Uterus (tissue), 4 donors: Measurements from ENCODE around the gene GDPGP1. TPM values are rescaled to one million over a fixed set of nuclear protein-coding genes. Genes with fewer than 3 reads are reported as not detected.
A peak's percentile ranks its signal among the peaks of the same experiment; 100 is the strongest.
"Not testable (repeated sequence)": the region's sequence is repeated elsewhere in the genome, so short reads cannot be mapped to it uniquely, and the experiment has no call there.

ENCODE experiments used
- DNase-seq, 2 donors: peaks; one replicate each; pipeline ENCODE4 v3.0.0-alpha.2; 2019 to 2020
- H3K27ac ChIP-seq, 2 donors: fragments of 200-600 bp; sonication (generic); 1 replicate in 1 of 2; 2 replicates in 1 of 2; pipeline ENCODE4 v1.5.1; 2016 to 2018
- H3K27me3 ChIP-seq, 2 donors: fragments of 200-600 bp; sonication (generic); one replicate each; pipeline ENCODE4 v1.5.1; 2018 to 2019; ENCODE audit warnings: control low read depth in 1 of 2
- H3K36me3 ChIP-seq, 2 donors: fragments of 200-600 bp; sonication (generic); one replicate each; pipeline ENCODE4 v1.5.1; 2019; ENCODE audit warnings: control low read depth in 1 of 2
- H3K4me1 ChIP-seq, 2 donors: fragments of 200-600 bp; sonication (generic); one replicate each; pipeline ENCODE4 v1.5.1; 2018 to 2019; ENCODE audit warnings: control low read depth in 1 of 2
- H3K4me3 ChIP-seq, 2 donors: fragments of 200-600 bp; sonication (generic); 1 replicate in 1 of 2; 2 replicates in 1 of 2; pipeline ENCODE4 v1.5.1; 2018 to 2019; ENCODE audit warnings: mild to moderate bottlenecking in 1 of 2
- H3K9me3 ChIP-seq, 2 donors: fragments of 200-600 bp; sonication (generic); one replicate each; pipeline ENCODE4 v1.5.1; 2019; ENCODE audit warnings: control low read depth in 1 of 2
- CTCF ChIP-seq, 4 experiments: fragments of 200-600 bp in 2 of 4; fragments of 450-650 bp in 2 of 4; sonication (generic) in 2 of 4; IDR thresholded peaks; one replicate each; pipeline ENCODE4 v1.5.1; 2016 to 2019; ENCODE audit warnings: antibody characterized with exemption in 4 of 4, mild to moderate bottlenecking in 2 of 4, moderate library complexity in 1 of 4
- POLR2A ChIP-seq, 2 donors: fragments of 450-650 bp; IDR thresholded peaks; one replicate each; pipeline ENCODE4 v1.6.1; 2016; ENCODE audit warnings: antibody characterized with exemption in 2 of 2, mild to moderate bottlenecking in 1 of 2, moderate library complexity in 1 of 2
- intact Hi-C: fragments of 100-400 bp; cut with DNase I; formaldehyde crosslinking; loops from one replicate; pipeline ENCODE4 v1.15.1; 2023; ENCODE audit warnings: low total_unique reads
- total RNA-seq, 4 donors: library from RNA; depleted of rRNA in 3 of 4; stranded (reverse); fragments of >200 nt in 3 of 4; gene quantifications; one replicate each; pipeline versions ENCODE4 v1.1.0 to v1.2.4, GENCODE V29; 2014 to 2023
- donor health status: DM: yes; HTN: yes; CAD: no.

The GDPGP1 gene
- total RNA-seq, 4 donors from 2014 or later, result under 0.01 to 15.0 (median 4.0) TPM

GRCh38 chr15:90286678-90287077 is 52.7 kb downstream of the GDPGP1 start:
- Histone ChIP-seq H3K27me3 (no peaks in the 10 kb centered on the region), H3K4me1 (no peaks in the 10 kb centered on the region), H3K4me3 (no peak overlapping the region), H3K9me3 (no peaks in the 10 kb centered on the region), H3K27ac (peak overlapping the region in 1 of 2 donors; percentile 33), H3K36me3 (no peaks in the 10 kb centered on the region)
- TF ChIP-seq POLR2A (IDR thresholded peaks at IDR 0.05), result no peak
- TF ChIP-seq CTCF (IDR thresholded peaks at IDR 0.05), result peak; percentile 20 to 33 (median 26)
- intact Hi-C loops, result no loop called here
- no peak for DNase-seq

- H3K9me3 ChIP-seq, result no peaks in the 10 kb centered on the region
- no peak overlapping the region for H3K4me3 ChIP-seq
- H3K27me3 ChIP-seq, result no peaks in the 10 kb centered on the region
- peak overlapping the region in 1 of 2 donors; percentile 33 for H3K27ac ChIP-seq
- no peaks in the 10 kb centered on the region for H3K36me3 ChIP-seq
- no peaks in the 10 kb centered on the region for H3K4me1 ChIP-seq
- DNase-seq, result no peak
- no peak for TF ChIP-seq POLR2A (IDR thresholded peaks at IDR 0.05)
- no peak for TF ChIP-seq CTCF (IDR thresholded peaks at IDR 0.05)
- intact Hi-C loops, result no loop called here
Measured at GRCh38 chr15:90287101-90287500, 53.1 kb downstream of the GDPGP1 start.

- Histone ChIP-seq H3K36me3 (no peaks in the 10 kb centered on the region), H3K27me3 (no peaks in the 10 kb centered on the region), H3K9me3 (no peaks in the 10 kb centered on the region), H3K27ac (peak overlapping the region in 1 of 2 donors; percentile 33), H3K4me1 (no peaks in the 10 kb centered on the region), H3K4me3 (no peak overlapping the region)
- no peak for DNase-seq
- TF ChIP-seq CTCF (IDR thresholded peaks at IDR 0.05) (no peak), POLR2A (IDR thresholded peaks at IDR 0.05) (no peak)
- intact Hi-C loops, result no loop called here
Measured at GRCh38 chr15:90287946-90288345, 53.9 kb downstream of the GDPGP1 start.

GRCh38 chr15:90291679-90292356 is 57.8 kb downstream of the GDPGP1 start:
- H3K27me3 ChIP-seq, result no peaks in the 10 kb centered on the region
- no peak for DNase-seq
- intact Hi-C loops, result no loop called here
- H3K9me3 ChIP-seq, result no peaks in the 10 kb centered on the region
- H3K36me3 ChIP-seq, result no peaks in the 10 kb centered on the region
- no peak overlapping the region for H3K27ac ChIP-seq
- TF ChIP-seq POLR2A (IDR thresholded peaks at IDR 0.05) (no peak), CTCF (IDR thresholded peaks at IDR 0.05) (no peak)
- H3K4me1 ChIP-seq, result no peaks in the 10 kb centered on the region
- no peak overlapping the region for H3K4me3 ChIP-seq

- intact Hi-C loops, H3K27ac ChIP-seq: not testable (repeated sequence)
- DNase-seq, result peak; percentile 67 to 68
Measured at GRCh38 chr15:90293040-90293810, 59.2 kb downstream of the GDPGP1 start.

More at GRCh38 chr15:90293040-90293810, 59.2 kb downstream of the GDPGP1 start:
- H3K4me3 ChIP-seq, H3K36me3 ChIP-seq, H3K27me3 ChIP-seq, H3K9me3 ChIP-seq, H3K4me1 ChIP-seq: not testable (repeated sequence)
- TF ChIP-seq CTCF (IDR thresholded peaks at IDR 0.05), result peak; percentile 65 to 79 (median 70)
